Activated gamma-delta T cell (primary cell): ENCODE data around the gene MAST2.
"Not testable (repeated sequence)": the region's sequence is repeated elsewhere in the genome, so short reads cannot be mapped to it uniquely, and the experiment has no call there.

Experiments
- DNase-seq: peaks from one replicate; lab custom pipeline; 2025; lab: John Stamatoyannopoulos, UW

Gene MAST2

DNA sequence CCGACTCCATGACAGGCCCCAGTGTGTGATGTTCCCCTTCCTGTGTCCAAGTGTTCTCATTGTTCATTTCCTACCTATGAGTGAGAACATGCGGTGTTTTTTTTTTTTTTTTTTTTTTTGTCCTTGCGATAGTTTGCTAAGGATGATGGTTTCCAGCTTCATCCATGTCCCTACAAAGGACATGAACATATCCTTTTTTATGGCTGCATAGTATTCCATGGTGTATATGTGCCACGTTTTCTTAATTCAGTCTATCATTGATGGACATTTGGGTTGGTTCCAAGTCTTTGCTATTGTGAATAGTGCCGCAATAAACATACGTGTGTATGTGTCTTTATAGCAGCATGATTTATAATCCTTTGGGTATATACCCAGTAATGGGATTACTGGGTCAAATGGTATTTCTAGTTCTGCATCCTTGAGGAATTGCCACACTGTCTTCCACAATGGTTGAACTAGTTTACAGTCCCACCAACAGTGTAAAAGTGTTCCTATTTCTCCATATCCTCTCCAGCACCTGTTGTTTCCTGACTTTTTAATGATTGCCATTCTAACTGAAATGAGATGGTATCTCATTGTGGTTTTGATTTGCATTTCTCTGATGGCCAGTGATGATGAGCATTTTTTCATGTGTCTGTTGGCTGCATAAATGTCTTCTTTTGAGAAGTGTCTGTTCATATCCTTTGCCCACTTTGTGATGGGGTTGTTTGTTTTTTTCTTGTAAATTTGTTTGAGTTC, 54.5 kb downstream of the MAST2 start:
- not testable (repeated sequence) for DNase-seq

DNA sequence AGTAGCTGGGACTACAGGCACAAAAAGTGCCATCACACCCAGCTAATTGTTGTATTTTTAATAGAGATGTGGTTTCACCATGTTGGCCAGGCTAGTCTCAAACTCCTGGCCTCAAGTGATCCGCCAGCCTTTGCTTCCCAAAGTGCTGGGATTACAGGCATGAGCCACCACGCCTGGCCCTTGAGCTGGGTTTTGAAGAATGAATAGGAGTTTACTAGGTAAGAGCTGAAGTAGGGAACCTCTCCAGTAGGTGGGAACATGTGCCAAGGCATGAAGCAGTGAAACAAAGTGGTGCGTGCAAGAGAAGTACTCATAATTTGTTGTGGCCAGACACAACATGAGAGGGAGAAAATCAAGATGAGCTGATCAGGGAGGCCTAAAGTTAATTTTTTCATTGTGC, 55.8 kb downstream of the MAST2 start:
- no peak for DNase-seq

DNA sequence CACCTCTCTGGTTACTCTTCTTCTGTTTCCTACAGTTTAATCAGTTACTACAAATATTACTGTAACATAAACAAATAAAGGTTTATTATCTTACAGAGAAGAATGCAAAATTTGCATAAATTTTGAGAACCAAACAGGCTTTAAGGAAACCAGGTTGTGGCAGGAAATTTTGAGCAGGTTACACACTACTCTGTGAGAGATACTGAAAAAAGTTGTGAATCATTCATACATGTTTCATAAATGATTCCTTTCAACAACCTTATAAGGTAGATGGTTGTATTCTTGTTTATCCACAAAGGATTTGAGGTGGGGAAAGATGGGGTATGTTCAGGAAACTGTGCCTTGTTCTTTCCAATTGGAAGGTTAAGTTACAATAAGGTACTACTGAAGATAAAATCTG, 58.6 kb downstream of the MAST2 start:
- no peak for DNase-seq

- DNase-seq = no peak
Measured at GRCh38 chr1:45863218-45863617, 59.8 kb downstream of the MAST2 start.

DNA sequence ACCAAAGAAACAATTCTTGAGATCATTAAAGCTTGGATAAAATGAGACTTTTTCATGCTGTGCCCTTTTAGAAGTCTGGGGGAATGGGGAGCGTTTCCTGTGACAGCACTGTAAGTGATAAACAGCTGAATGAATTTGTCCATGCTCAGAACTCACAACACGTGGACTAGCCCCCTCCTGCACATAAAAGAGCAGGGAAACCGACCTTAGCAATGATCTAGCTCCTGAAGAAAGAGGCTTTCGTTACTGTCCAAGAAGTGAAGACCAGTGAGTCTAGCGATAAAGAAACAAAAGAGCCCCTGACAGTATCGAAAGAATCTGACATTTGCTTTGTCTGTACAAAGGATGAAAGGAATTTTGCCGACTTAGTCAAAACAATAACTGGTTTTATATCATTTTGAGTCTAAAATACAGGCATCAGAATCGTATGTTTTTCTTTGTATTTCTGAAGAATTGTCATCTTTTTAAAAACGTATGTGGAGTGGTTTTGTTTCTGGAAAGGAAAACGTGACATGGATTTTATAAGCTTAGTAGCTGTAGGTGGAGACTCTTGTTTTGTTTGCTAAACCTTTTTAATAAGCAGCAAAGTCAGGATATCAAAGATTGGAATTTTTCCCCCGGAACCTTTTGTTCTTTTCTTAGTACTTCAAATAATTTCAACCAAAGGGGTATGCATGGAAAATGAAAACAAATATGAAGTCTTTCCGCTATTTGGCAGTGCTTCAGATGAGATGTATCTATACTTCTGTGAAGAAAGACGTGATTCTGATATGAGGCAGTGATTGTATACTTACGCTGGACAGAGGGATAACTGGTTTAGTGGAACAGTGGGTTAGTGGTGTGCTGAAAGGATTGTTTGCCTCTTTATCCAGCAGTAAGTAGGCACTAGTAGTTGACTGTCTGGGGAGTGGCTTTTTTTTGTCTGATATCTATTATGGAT, 61.0 kb downstream of the MAST2 start:
- DNase-seq = no peak

DNA sequence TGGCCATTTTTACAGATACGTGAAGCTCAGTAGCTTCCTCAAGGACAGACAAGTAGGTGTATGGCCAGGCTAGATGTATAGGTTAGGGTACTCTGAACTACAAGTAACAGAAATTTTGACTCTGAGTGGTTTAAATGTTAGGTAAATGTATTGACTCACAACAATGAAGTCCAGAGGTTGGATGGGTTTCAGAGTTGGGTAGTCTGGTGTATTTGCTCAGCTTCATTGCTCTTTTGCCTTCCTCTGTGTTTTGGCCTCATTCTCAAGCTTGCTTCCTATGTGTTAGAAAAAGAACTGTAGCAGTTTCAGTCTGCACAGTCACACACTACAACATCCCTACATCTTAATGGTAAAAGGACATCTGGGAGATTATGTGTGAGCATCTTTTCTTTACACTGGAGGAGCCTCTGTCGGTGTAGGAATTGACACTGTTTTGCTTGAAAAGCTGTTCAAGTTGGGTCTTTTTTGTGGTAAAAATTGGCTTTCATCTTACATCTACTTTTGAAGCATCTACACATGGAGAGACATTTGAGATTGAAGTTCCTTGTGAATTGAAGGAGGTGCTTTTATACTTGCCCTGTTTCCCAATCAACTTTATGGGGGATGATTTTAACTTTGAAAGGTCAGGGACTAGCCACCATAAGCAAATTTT, 64.4 kb downstream of the MAST2 start:
- DNase-seq = no peak

- no peak for DNase-seq
Measured at GRCh38 chr1:45868861-45869260, 65.4 kb downstream of the MAST2 start.

- DNase-seq = no peak
Measured at GRCh38 chr1:45870500-45870899, 67.1 kb downstream of the MAST2 start.

GRCh38 chr1:45872173-45872801, 68.9 kb downstream of the MAST2 start:
- DNase-seq = not testable (repeated sequence)

DNA sequence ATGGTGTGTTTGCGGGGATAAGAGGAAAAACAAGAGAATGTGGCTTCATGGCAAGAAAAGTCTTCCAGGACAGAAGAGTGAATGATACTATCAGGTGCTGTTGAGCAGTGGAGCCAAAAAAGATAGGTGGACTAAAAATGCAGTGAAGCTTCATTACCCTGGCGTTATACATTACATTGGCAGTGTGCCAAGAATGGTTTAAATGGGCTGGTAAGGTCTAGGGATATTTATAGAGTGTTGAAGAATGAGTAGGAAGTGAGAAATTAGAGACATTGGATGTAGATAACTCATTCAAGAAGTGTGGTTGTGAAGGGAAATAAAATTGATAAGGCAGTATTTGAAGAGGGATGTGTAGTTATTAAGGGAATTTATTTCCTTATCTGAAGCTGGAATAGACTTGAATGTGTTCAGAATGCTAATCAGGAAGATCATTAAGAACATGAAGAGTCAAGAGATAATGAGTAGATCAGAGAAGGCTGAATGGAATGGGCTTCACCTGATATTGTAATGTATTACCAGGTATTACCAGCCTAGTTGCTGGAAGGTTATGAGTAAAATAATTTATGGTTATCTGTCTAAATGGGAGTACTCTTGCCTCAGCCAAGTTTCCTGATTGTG, 72.7 kb downstream of the MAST2 start:
- DNase-seq = no peak

GRCh38 chr1:45877264-45877663, 73.9 kb downstream of the MAST2 start:
- DNase-seq = no peak

GRCh38 chr1:45879885-45880598, 76.6 kb downstream of the MAST2 start:
- DNase-seq = no peak

DNA sequence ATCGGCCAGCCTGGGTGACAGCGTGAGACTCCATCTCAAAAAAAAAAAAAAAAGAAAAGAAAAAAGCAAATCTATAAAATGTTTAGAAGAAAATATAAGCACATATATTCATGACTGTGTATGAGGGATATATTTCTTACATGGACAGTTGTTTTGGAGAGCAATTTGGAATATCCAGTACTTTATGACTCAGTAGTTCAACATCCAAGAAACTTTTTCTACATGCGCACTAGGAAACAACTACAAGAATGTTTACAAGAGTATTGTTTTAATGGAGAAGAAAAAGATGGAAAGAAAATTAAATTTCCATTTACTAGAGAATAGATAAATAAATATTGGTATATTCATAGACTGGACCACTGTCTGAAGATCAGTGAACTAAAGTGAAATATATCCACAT, 77.5 kb downstream of the MAST2 start:
- DNase-seq = no peak

DNA sequence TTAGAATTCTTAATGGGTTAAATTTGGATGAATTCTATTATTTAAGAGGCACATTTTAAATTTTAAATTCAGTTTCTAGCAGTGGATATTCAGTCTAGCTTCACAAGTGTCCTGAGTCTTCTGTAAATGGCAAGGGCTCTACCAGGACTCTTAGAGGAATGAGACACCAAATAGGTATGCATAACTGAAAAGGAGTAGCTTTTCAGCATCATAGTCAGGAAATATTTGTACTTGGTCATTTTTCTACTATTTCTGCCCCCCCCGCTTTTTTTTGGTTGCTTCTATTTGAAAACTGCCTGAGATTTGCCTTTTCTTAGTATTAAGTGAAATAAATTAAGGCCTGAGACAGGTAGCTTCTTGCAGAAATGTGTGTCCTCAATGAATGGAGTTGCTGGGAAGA, 80.2 kb downstream of the MAST2 start:
- no peak for DNase-seq

DNA sequence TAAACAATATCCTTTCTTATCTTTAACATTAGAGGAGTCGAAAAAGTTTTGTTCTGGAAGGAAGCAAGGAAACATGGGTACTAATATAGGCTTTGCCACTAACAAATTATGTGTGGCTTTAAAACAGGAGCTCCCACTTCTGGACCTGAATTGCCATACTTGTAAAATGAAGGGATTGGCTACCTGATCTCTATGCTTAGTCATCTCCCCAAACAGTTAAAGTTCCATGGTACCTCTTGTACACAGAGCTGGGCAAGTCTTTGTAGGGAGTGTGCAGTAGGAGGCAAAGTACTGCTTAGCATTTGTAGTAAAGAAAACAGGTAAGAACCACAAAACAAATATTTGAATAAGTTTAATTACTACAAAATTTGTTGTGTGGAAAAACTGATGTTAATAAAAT, 81.3 kb downstream of the MAST2 start:
- DNase-seq = no peak

- DNase-seq = no peak
Measured at GRCh38 chr1:45886229-45886628, 82.8 kb downstream of the MAST2 start.

DNA sequence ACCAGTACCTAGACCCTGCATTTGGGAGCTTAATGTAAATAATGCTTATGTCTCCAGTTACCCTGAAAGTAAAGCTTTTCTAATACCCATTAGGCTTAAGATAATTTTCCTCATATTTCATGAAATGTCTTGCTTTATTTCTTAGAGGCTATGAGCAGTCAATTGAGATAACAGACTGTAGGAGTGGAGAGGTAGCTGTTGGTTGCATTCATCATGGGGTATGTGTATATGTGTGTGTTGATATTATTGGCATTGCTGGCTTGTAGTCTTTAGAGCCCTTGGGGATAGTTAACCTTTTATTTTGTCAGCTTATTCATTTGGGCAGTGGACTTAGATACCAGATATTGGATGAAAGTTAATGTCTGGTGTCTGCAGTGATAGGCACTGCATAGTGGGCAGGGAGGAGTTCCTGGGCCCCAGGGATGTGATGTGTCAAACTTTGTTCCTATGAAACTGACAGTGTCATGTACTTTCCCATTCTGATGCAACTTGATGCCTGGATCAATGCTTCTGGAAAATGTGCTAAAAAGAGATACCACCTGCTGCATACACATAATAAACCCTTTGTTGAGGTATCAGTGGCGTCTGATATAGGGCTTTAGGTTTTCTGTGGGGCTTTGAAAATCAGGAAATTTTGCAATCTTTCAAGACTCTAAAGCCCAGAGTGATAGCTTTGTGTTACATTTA, 83.9 kb downstream of the MAST2 start:
- DNase-seq = no peak

DNA sequence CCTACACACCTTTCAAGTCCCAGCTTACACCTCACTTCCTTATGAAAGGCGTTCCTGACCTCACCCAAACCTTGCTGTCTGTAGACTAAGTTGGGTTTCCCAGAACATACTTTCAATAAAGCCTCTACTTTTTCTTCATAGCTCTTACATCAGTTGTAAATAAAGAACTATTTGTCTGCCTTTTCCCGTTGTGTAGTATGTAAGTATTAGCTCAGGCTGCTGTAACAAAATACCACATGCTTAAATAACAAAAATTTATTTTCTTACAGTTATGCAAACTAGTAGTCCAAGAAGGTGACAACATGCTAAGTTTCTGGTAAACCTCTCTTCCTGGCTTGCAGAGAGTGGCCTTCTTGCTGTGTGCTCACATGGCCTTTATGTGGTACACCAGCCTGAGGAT, 86.7 kb downstream of the MAST2 start:
- DNase-seq = no peak

GRCh38 chr1:45891087-45891486, 87.7 kb downstream of the MAST2 start:
- DNase-seq = no peak

DNA sequence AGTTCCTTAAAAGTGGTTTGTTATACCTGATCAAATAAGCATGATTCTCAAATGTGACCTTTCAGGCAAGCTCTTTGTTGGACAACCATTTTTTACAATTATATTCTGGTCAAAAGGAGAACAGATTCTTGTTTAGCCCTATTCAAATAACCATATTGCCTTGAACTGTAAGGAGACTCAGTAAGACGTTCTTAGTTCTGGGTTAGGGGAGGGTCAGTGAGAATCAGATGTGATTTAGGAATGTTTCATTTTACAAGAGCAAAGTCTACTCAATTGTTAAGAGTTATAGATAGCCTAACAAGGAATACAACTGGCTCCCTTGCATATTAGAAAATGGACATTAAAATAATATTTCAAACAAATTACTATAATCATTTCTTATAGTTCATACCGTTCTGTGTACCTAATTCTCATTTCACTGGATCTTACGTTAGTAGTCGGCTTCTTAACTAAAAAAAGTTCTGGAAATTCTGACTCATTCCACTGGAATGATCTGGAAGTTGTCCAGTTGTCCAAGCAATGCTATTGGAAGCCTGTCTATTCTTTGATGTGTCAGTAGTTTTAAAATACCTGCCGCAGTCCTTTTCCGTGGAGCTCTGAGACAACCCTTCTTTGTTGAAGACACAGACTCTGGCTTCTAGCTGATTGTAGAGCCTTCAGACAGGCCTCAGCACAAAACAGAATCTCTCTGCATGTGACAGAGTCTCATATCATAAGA, 88.8 kb downstream of the MAST2 start:
- no peak for DNase-seq
